Endodermal cell (in vitro differentiated cells): ENCODE measurements around the gene SNRNP35. TPM values are rescaled to one million over a fixed set of nuclear protein-coding genes. Genes with fewer than 3 reads are reported as not detected.
"Not testable (repeated sequence)": the region's sequence is repeated elsewhere in the genome, so short reads cannot be mapped to it uniquely, and the experiment has no call there.

ENCODE experiments used
- DNase-seq: peaks from one replicate; pipeline ENCODE4 v3.0.0-alpha.2; 2017
- H3K27ac ChIP-seq: 2 replicates; pipeline ENCODE4 v1.5.1; 2013; ENCODE audit warnings: mild to moderate bottlenecking, low read depth, low read length, moderate library complexity
- H3K27me3 ChIP-seq: 2 replicates; pipeline ENCODE4 v1.6.1; 2013; ENCODE audit warnings: mild to moderate bottlenecking, low read length, moderate library complexity; ENCODE audit not compliant: insufficient read depth, control insufficient read depth, poor library complexity, severe bottlenecking
- H3K36me3 ChIP-seq: 2 replicates; pipeline ENCODE4 v1.7.0; 2013; ENCODE audit warnings: mild to moderate bottlenecking, low read length, moderate library complexity; ENCODE audit not compliant: control insufficient read depth, insufficient read depth
- H3K4me1 ChIP-seq: one replicate; pipeline ENCODE4 v1.7.0; 2013; ENCODE audit warnings: low read length; ENCODE audit not compliant: control insufficient read depth, insufficient read depth
- H3K4me3 ChIP-seq: 2 replicates; pipeline ENCODE4 v1.5.1; 2013; ENCODE audit warnings: mild to moderate bottlenecking, low read length, moderate library complexity
- H3K9ac ChIP-seq: 2 replicates; pipeline ENCODE4 v1.6.1; 2013; ENCODE audit warnings: mild to moderate bottlenecking, low read length, moderate library complexity; ENCODE audit not compliant: poor library complexity, severe bottlenecking; ENCODE audit errors: extremely low read depth
- H3K9me3 ChIP-seq: 2 replicates; pipeline ENCODE4 v1.6.1; 2013; ENCODE audit warnings: mild to moderate bottlenecking, low read length, moderate library complexity; ENCODE audit not compliant: control insufficient read depth
- H3K27ac Mint-ChIP-seq: 2 replicates; pipeline ENCODE4 v1.8.0; 2020; ENCODE audit warnings: mixed read lengths
- H3K27me3 Mint-ChIP-seq: 2 replicates; pipeline ENCODE4 v1.8.0; 2021; ENCODE audit warnings: mild to moderate bottlenecking, mixed read lengths; ENCODE audit not compliant: insufficient read depth
- H3K36me3 Mint-ChIP-seq: 2 replicates; pipeline ENCODE4 v1.8.0; 2020; ENCODE audit warnings: low read depth, mixed read lengths
- H3K4me1 Mint-ChIP-seq: 2 replicates; pipeline ENCODE4 v1.8.0; 2020; ENCODE audit warnings: mixed read lengths
- H3K4me3 Mint-ChIP-seq: 2 replicates; pipeline ENCODE4 v1.8.0; 2020; ENCODE audit warnings: mild to moderate bottlenecking, moderate library complexity, mixed read lengths
- H3K9me3 Mint-ChIP-seq: 2 replicates; pipeline ENCODE4 v1.8.0; 2020; ENCODE audit warnings: mild to moderate bottlenecking, mixed read lengths
- CTCF ChIP-seq: fragments of 200-600 bp; sonication (generic); conservative IDR thresholded peaks from 2 replicates; pipeline ENCODE4 v1.5.0; 2021; ENCODE audit warnings: antibody characterized with exemption, mild to moderate bottlenecking
- WGBS, 2 experiments: methylation state at CpG; one replicate each; pipeline versions ENCODE4 v1.1.5 to v1.1.7; 2013; ENCODE audit warnings: missing lambda C conversion rate in 2 of 2, mixed read lengths in 1 of 2; ENCODE audit not compliant: insufficient coverage in 1 of 2, insufficient read length in 1 of 2; 5-methylcytosine and 5-hydroxymethylcytosine counted together
- long read RNA-seq, 4 experiments: library from polyadenylated mRNA in 2 of 4; library from RNA in 1 of 4; library from capped mRNA in 1 of 4; stranded (forward) in 3 of 4; unstranded in 1 of 4; transcript quantifications; one replicate each; pipeline ENCODE4 v2.0.0, GENCODE V29; 2020 to 2021; ENCODE audit warnings: inconsistent platforms in 1 of 4
- polyA plus RNA-seq, 2 experiments: library from polyadenylated mRNA; stranded (reverse); fragments of 50-300 nt; gene quantifications; one replicate each; pipeline ENCODE4 v1.2.3, GENCODE V29; 2013
- total RNA-seq, 2 donors: library from RNA; stranded (reverse); fragmentation: NEBNext Ultra II Directional in 1 of 2; extraction: Animal tissue kit (Norgen Biotek cat#: 25700) in 1 of 2; gene quantifications; 2 replicates in 1 of 2; 3 replicates in 1 of 2; pipeline ENCODE4 v1.2.1, GENCODE V29; 2021

SNRNP35 gene
- 10 to 100 TPM; 17.9 to 24.9 TPM for total RNA-seq
- 22.9 TPM for polyA plus RNA-seq (2013, experiment 1 of 2)
- 16.3 TPM for polyA plus RNA-seq (2013, experiment 2 of 2)
- long read RNA-seq, experiment 1, partial matches to known transcripts = 1 of 5 reads
- long read RNA-seq, experiment 1, other reads (novel, unspliced or antisense) = 1 of 5 reads
- long read RNA-seq, experiment 2, transcript SNRNP35-203 (2 exons, 1,975 nt) = major isoform, 21 of 27 reads
- long read RNA-seq, experiment 2, partial matches to known transcripts = 0 of 27 reads
- long read RNA-seq, experiment 2, other reads (novel, unspliced or antisense) = 4 of 27 reads
- long read RNA-seq, experiment 3, transcript SNRNP35-203 (2 exons, 1,975 nt) = major isoform, 19 of 23 reads
- long read RNA-seq, experiment 3, partial matches to known transcripts = 0 of 23 reads
- long read RNA-seq, experiment 3, other reads (novel, unspliced or antisense) = 3 of 23 reads
- long read RNA-seq, experiment 4, transcript SNRNP35-203 (2 exons, 1,975 nt) = major isoform, 79 of 83 reads
- long read RNA-seq, experiment 4, partial matches to known transcripts = 0 of 83 reads
- long read RNA-seq, experiment 4, other reads (novel, unspliced or antisense) = 4 of 83 reads

DNA sequence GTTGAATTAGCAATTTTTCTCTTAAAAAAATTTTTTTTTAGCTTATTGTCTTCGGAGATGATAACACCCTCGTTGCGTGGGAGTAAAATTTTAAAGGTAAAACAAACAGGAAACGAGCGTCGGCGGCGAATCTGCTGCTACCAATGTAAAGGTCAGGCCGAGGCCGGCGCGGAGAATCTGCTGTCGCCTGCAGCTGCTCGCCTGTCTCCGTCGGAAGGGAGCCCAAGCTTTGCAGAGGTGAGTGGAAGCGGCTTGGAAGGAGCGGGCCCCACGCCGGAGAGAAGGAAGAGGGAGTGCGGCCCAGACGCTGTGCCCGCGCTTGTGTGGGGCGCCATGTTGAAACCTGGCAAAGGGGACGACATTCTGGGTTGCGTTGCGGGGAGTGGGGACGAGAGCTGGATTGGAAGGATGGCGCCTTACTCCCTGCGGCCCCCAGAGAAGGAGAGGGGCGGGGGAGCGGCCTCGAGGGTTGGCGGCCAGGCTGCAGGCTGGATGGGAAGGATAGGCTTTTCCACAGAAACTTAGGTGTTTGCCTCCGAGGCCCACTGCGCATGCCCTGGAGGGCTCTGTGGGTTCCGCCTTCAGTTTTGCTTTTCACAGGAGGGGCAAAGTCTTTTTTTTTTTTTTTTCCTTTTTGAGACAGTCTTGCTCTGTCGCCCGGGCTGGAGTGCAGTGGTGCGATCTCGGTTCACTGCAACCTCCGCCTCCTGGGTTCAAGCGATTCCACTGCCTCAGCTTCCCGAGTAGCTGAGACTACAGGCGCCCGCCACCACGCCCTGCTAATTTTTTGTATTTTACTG lies at the start of gene SNRNP35:
Gene SNRNP35, plus strand, starts transcription at position 160 of the 800 bp plus-strand sequence. CDS start 7,402 bp downstream, outside the sequence.
- no peaks in the 10 kb centered on the region for H3K27me3 Mint-ChIP-seq
- H3K9me3 Mint-ChIP-seq = no peaks in the 10 kb centered on the region
- peak within 1 kb of the TSS; percentile 90 for H3K4me3 Mint-ChIP-seq
- no peaks in the 10 kb centered on the region for H3K4me1 ChIP-seq
- peak within 1 kb of the TSS; percentile 90 for H3K4me3 ChIP-seq
- no peaks in the 10 kb centered on the region for H3K27me3 ChIP-seq
- TF ChIP-seq CTCF = no peak
- H3K27ac ChIP-seq = peak within 1 kb of the TSS; percentile 98
- H3K36me3 Mint-ChIP-seq = peaks cover 14% of the 10 kb centered on the region
- H3K27ac Mint-ChIP-seq = peak within 1 kb of the TSS; percentile 99
- WGBS, 2 experiments = 2 to 3% methylated on average over 26 to 48 of the region's 48 CpGs
- H3K4me1 Mint-ChIP-seq = peaks cover 2% of the 10 kb centered on the region
- H3K9me3 ChIP-seq = no peaks in the 10 kb centered on the region
- no peaks in the 10 kb centered on the region for H3K36me3 ChIP-seq
- peak; percentile 95 for DNase-seq
- H3K9ac ChIP-seq = peak within 1 kb of the TSS; percentile 97

- H3K27me3 ChIP-seq, DNase-seq, H3K4me1 ChIP-seq, H3K9me3 Mint-ChIP-seq, H3K27ac ChIP-seq, H3K4me3 Mint-ChIP-seq, H3K9me3 ChIP-seq, H3K27ac Mint-ChIP-seq, H3K4me3 ChIP-seq, H3K4me1 Mint-ChIP-seq, H3K9ac ChIP-seq, H3K27me3 Mint-ChIP-seq: not testable (repeated sequence)
- peaks cover 36% of the 10 kb centered on the region for H3K36me3 Mint-ChIP-seq
- WGBS, 2 experiments = 86 to 100% methylated on average over 1 to 5 of the region's 7 CpGs
- peaks cover 35% of the 10 kb centered on the region for H3K36me3 ChIP-seq
Measured at GRCh38 chr12:123408619-123409018, 49.3 kb upstream of the SNRNP35 start.

DNA sequence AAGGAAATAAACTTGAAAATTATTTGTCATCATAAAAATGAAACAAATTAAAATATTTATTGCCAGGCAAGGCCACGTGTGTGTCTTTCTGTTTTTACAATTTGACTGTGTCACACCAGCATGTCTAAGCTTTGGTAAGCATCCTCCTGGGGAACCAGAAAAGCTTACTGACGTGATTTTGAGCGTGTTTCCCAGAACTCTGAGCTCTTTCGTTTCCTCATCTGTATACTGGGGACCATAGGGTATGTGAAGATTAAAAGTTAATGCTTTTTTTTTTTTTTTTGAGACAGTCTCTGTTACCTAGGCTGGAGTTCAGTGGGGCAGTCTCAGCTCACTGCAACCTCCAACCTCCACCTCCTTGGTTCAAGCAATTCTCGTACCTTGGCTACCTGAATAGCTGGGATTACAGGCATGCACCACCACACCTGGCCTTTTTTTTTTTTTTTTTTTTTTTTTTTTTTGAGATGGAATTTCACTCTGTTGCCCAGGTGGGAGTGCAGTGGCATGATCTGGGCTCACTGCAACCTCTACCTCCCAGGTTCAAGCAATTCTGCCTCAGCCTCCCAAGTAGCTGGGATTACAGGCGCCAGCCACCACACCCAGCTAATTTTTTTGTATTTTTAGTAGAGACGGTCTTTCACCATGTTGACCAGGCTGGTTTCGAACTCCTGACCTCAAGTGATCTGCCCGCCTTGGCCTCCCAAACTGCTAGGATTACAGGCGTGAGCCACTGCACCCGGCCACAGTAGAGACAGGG lies 48.5 kb upstream of the SNRNP35 start:
- not testable (repeated sequence) for H3K4me1 Mint-ChIP-seq, DNase-seq, H3K4me1 ChIP-seq, H3K27ac Mint-ChIP-seq, H3K4me3 Mint-ChIP-seq, H3K27me3 ChIP-seq, H3K9me3 ChIP-seq, H3K9ac ChIP-seq, H3K9me3 Mint-ChIP-seq, H3K4me3 ChIP-seq, H3K27me3 Mint-ChIP-seq, H3K27ac ChIP-seq
- peaks cover 30% of the 10 kb centered on the region for H3K36me3 Mint-ChIP-seq
- WGBS, 2 experiments = 95% methylated on average over 8 to 11 of the region's 11 CpGs
- H3K36me3 ChIP-seq = peaks cover 26% of the 10 kb centered on the region
